GM21526 (cell line): ENCODE data around the gene SLX4IP.

Experiments
- ATAC-seq: cut with Tn5 transposase; IDR thresholded peaks from one replicate; pipeline ENCODE4 v1.9.1; 2021; ENCODE audit warnings: moderate library complexity; ENCODE audit not compliant: unreplicated experiment, low FRiP score

SLX4IP gene

GRCh38 chr20:10670501-10671220 lies 235.6 kb downstream of the SLX4IP start:
- ATAC-seq: peak; percentile 35

- peak; percentile 35 for ATAC-seq
Measured at GRCh38 chr20:10671221-10671918, 236.3 kb downstream of the SLX4IP start.

- ATAC-seq: no peak
Measured at GRCh38 chr20:10671919-10672623, 237.0 kb downstream of the SLX4IP start.

GRCh38 chr20:10672624-10673127 lies 237.6 kb downstream of the SLX4IP start:
- no peak for ATAC-seq

GRCh38 chr20:10673176-10673841 lies 238.2 kb downstream of the SLX4IP start:
- no peak for ATAC-seq

- peak; percentile 57 for ATAC-seq
Measured at GRCh38 chr20:10673842-10674683, 239.0 kb downstream of the SLX4IP start, which contains the start of gene JAG1. Gene JAG1, minus strand, starts transcription at chr20:10673999. Its CDS starts 469 bp downstream, at chr20:10673530.

- peak; percentile 42 for ATAC-seq
Measured at GRCh38 chr20:10674684-10675449, 239.8 kb downstream of the SLX4IP start.

GRCh38 chr20:10675450-10675848 lies 240.3 kb downstream of the SLX4IP start:
- no peak for ATAC-seq

GRCh38 chr20:10676518-10676917 lies 241.4 kb downstream of the SLX4IP start:
- no peak for ATAC-seq
